SH-SY5Y (cell line): Measurements from ENCODE around the gene CEP57L1.

ENCODE experiments used
- GATA2 ChIP-seq: IDR thresholded peaks from 2 replicates; pipeline ENCODE4 v1.6.1; 2011; ENCODE audit warnings: mild to moderate bottlenecking, low read depth, low read length
- GATA3 ChIP-seq: IDR thresholded peaks from 2 replicates; pipeline ENCODE4 v1.6.1; 2011; ENCODE audit warnings: low read depth, mild to moderate bottlenecking, low read length, moderate library complexity

DNA sequence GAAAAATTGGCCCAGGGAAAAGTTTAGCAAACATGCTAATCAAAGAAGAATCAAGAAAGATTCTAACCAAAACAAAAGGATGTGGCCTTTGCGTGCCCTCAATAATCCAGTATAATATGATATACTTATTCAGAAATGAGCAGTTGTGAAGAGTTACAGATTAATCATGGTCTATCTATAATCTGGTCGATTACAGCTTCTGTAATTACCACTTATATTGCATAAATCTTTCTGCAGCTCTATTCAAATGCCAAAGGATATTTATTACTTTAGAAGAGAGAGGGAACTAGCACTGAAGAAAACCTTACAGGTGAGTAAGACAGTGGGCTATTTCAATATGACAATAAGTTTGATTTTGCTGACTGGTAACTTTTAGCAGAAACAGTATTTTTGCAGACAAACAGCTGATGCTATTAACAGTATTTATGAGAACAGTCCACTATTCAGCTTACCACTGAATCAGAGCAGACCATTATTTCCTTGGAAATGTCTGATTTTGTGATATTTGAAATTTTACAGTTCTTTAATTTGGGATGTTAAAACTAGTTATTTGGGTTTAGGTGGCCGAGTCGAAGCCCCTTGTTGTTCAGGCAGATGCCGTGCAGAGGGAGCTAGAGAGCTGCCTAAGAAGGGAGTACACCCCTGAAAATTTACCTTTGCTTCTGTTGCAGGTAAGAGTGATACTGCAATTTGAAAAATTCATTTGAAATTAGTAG, 92.2 kb downstream of the CEP57L1 start:
- TF ChIP-seq GATA2 = no peak
- TF ChIP-seq GATA3 = no peak
